HepG2 (cell line): Measurements from ENCODE around the gene SNRPD2. TPM values are rescaled to one million over a fixed set of nuclear protein-coding genes. Genes with fewer than 3 reads are reported as not detected.

Experiments used
- ATAC-seq: fragments of 200-7000 bp; cut with Tn5 transposase; 3 replicates; pipeline ENCODE4 v1.9.1; 2020; ENCODE audit warnings: mild to moderate bottlenecking, moderate library complexity
- BruUV-seq: library from RNA; stranded (reverse); fragments of 400-500 nt; replicated peaks from 2 replicates; lab custom pipeline; 2021; lab: Mats Ljungman, UMichigan
- CTCF ChIA-PET: fragments of 300-600 bp; formaldehyde crosslinking; extraction: SDS; loops from one replicate; lab custom pipeline; 2021; ENCODE audit warnings: low total read pairs, inconsistent platforms, low intra/inter-chr PET ratio; lab: Yijun Ruan, JAX
- POLR2A ChIA-PET: fragments of 350-600 bp; sonication (Branson Sonifier 250); formaldehyde crosslinking; loops from one replicate; lab custom pipeline; 2020; ENCODE audit warnings: antibody characterized with exemption, inconsistent platforms; lab: Yijun Ruan, JAX
- DNase-seq: peaks from one replicate; pipeline ENCODE4 v3.0.0-alpha.2; 2015; ENCODE audit warnings: low spot score
- FAIRE-seq: peaks from 3 replicates; lab custom pipeline; 2011; peaks lifted over from hg19 to GRCh38; lab: Jason Lieb, UNC
- H2AFZ ChIP-seq: one replicate; pipeline ENCODE4 v1.6.1; 2011; ENCODE audit warnings: low read length, inconsistent platforms
- H3K27ac ChIP-seq: fragments of 300-600 bp; 3 replicates; pipeline ENCODE4 v1.8.0; 2011; ENCODE audit warnings: mixed run types, mild to moderate bottlenecking, mixed read lengths, low read length, inconsistent platforms; ENCODE audit not compliant: insufficient read depth; ENCODE audit errors: extremely low read length
- H3K27me3 ChIP-seq, 2 experiments: fragments of 200-600 bp in 1 of 2; 2 replicates in 1 of 2; 3 replicates in 1 of 2; pipeline versions ENCODE4 v1.6.0 to v1.8.0; 2011; ENCODE audit warnings: low read length in 2 of 2, mild to moderate bottlenecking in 2 of 2, moderate library complexity in 2 of 2, inconsistent platforms in 1 of 2; ENCODE audit not compliant: insufficient read depth in 2 of 2, control insufficient read depth in 1 of 2
- H3K36me3 ChIP-seq, 2 experiments: fragments of 200-600 bp in 1 of 2; replicated peaks in 1 of 2; 2 replicates in 1 of 2; 3 replicates in 1 of 2; pipeline versions ENCODE4 v1.5.1 to v1.8.0; 2011; ENCODE audit warnings: low read length in 2 of 2, inconsistent platforms in 1 of 2; ENCODE audit not compliant: insufficient read depth in 2 of 2, control insufficient read depth in 1 of 2
- H3K4me1 ChIP-seq: 2 replicates; pipeline ENCODE4 v1.5.1; 2012; ENCODE audit warnings: low read length, inconsistent platforms; ENCODE audit not compliant: insufficient read depth
- H3K4me2 ChIP-seq: 2 replicates; pipeline ENCODE4 v1.6.0; 2011; ENCODE audit warnings: low read depth, low read length, inconsistent platforms
- H3K4me3 ChIP-seq, 3 experiments: fragments of 200-600 bp in 1 of 3; sonication (generic), shearing (Covaris generic) in 1 of 3; replicated peaks in 1 of 3; 2 replicates each; pipeline ENCODE4 v1.5.1; 2011 to 2016; ENCODE audit warnings: low read length in 3 of 3, inconsistent platforms in 2 of 3, low read depth in 2 of 3, mild to moderate bottlenecking in 2 of 3, control low read depth in 1 of 3, mixed read lengths in 1 of 3; ENCODE audit not compliant: insufficient read depth in 1 of 3
- H3K79me2 ChIP-seq: one replicate; pipeline ENCODE4 v1.6.1; 2011; ENCODE audit warnings: low read length, inconsistent platforms; ENCODE audit not compliant: insufficient read depth
- H3K9ac ChIP-seq: 2 replicates; pipeline ENCODE4 v1.6.0; 2011; ENCODE audit warnings: mild to moderate bottlenecking, low read depth, low read length, inconsistent platforms; ENCODE audit not compliant: insufficient read depth
- H3K9me3 ChIP-seq: 2 replicates; pipeline ENCODE4 v1.5.1; 2012; ENCODE audit warnings: mild to moderate bottlenecking, low read length
- H4K20me1 ChIP-seq: 2 replicates; pipeline ENCODE4 v1.6.0; 2011; ENCODE audit warnings: inconsistent platforms, mild to moderate bottlenecking, low read length, moderate library complexity; ENCODE audit not compliant: insufficient read depth
- KDM2A ChIP-seq: sonication (generic); formaldehyde crosslinking; IDR thresholded peaks from 2 replicates; pipeline ENCODE4 v1.4.0; 2020; ENCODE audit warnings: low read depth, missing genetic modification reagents, borderline replicate concordance
- KDM5B ChIP-seq: sonication (generic); formaldehyde crosslinking; IDR thresholded peaks from 2 replicates; pipeline ENCODE4 v1.4.0; 2020; ENCODE audit warnings: missing genetic modification reagents, mild to moderate bottlenecking, borderline replicate concordance
- MLLT10 ChIP-seq: sonication (generic); formaldehyde crosslinking; IDR thresholded peaks from 2 replicates; pipeline ENCODE4 v1.4.0; 2020; ENCODE audit warnings: missing genetic modification reagents
- STAG1 ChIP-seq: sonication (generic); formaldehyde crosslinking; IDR thresholded peaks from 2 replicates; pipeline ENCODE4 v1.4.0; 2020; ENCODE audit warnings: missing genetic modification reagents
- SUZ12 ChIP-seq: fragments of 150-350 bp; IDR thresholded peaks from 2 replicates; pipeline ENCODE4 v1.6.1; 2014; ENCODE audit warnings: low read depth, low read length
- ZKSCAN5 ChIP-seq: sonication (generic); formaldehyde crosslinking; IDR thresholded peaks from 2 replicates; pipeline ENCODE4 v1.5.1; 2020; ENCODE audit warnings: mild to moderate bottlenecking, missing genetic modification reagents
- ZNF530 ChIP-seq: sonication (generic); formaldehyde crosslinking; IDR thresholded peaks from 2 replicates; pipeline ENCODE4 v1.5.0; 2020; ENCODE audit warnings: low read depth, mild to moderate bottlenecking, missing genetic modification reagents
- ZNF761 ChIP-seq: sonication (generic); formaldehyde crosslinking; conservative IDR thresholded peaks from 2 replicates; pipeline ENCODE4 v1.4.0; 2020; ENCODE audit warnings: mild to moderate bottlenecking, missing genetic modification reagents
- WGBS: methylation state at CpG from one replicate; pipeline ENCODE4 v1.1.6; 2017; ENCODE audit warnings: low lambda C conversion rate; 5-methylcytosine and 5-hydroxymethylcytosine counted together
- in situ Hi-C: cut with HindIII; loops from 2 replicates; pipeline ENCODE4 v1.10.0; 2017; ENCODE audit warnings: low pct_unique_long_range_greater_than_20kb; ENCODE audit not compliant: extremely low pct_ligation_motif_present
- intact Hi-C: fragments of 100-400 bp; cut with micrococcal nuclease; formaldehyde crosslinking; loops from one replicate; pipeline ENCODE4 v1.10.0; 2022; ENCODE audit not compliant: unreplicated experiment
- polyA plus RNA-seq, 8 experiments: library from polyadenylated mRNA; depleted of rRNA in 3 of 8; stranded (reverse) in 7 of 8; unstranded in 1 of 8; fragments of >200 nt; fragmentation: Illumina TruSeq in 4 of 8; extraction: Trizol in 4 of 8; gene quantifications; 2 replicates each; pipeline versions ENCODE4 v1.2.1 to v1.2.3, GENCODE V29; 2011 to 2016; ENCODE audit warnings: low read depth in 4 of 8, missing spikeins in 1 of 8, mixed read lengths in 1 of 8; ENCODE audit not compliant: insufficient read depth in 1 of 8
- total RNA-seq, 5 experiments: library from RNA; depleted of rRNA; stranded (reverse); fragments of >200 nt; fragmentation: Illumina TruSeq; extraction: Trizol; gene quantifications; 2 replicates each; pipeline ENCODE4 v1.2.3, GENCODE V29; 2016; ENCODE audit warnings: low read depth in 1 of 5
- TF ChIP-seq, protein P1 (sequence below): sonication (generic); formaldehyde crosslinking; IDR thresholded peaks from 2 replicates; pipeline ENCODE4 v1.5.0; 2020; ENCODE audit warnings: mild to moderate bottlenecking, missing genetic modification reagents, borderline replicate concordance
- TF ChIP-seq, protein P2 (sequence below): sonication (generic); formaldehyde crosslinking; IDR thresholded peaks from 2 replicates; pipeline ENCODE4 v1.9.0; 2021; ENCODE audit warnings: missing genetic modification reagents, mild to moderate bottlenecking, borderline replicate concordance

The SNRPD2 gene
- total and polyA plus RNA-seq, 2 of the 13 experiments (the other 11 are each of a cell fraction or from before 2014, with no cell fraction given): 299 to 485 TPM

DNA sequence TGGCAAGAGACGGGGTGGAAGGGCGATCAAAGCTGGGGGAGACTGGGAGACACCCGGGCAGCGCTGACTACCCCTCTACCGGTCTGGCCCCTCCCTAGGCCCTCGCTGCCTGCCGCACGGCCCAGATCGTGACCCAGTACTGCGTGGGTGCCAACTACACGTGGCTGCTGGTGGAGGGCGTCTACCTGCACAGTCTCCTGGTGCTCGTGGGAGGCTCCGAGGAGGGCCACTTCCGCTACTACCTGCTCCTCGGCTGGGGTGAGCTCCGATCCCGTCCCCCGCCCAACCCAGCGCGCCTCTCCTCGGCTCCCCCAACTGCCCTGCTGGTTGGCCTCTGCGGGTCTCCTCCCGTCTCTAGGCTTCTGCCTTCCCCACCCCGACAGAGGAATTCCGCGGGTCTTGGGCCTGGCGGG is 14.9 kb downstream of the SNRPD2 start (continued):
- TF ChIP-seq, protein P1, sequence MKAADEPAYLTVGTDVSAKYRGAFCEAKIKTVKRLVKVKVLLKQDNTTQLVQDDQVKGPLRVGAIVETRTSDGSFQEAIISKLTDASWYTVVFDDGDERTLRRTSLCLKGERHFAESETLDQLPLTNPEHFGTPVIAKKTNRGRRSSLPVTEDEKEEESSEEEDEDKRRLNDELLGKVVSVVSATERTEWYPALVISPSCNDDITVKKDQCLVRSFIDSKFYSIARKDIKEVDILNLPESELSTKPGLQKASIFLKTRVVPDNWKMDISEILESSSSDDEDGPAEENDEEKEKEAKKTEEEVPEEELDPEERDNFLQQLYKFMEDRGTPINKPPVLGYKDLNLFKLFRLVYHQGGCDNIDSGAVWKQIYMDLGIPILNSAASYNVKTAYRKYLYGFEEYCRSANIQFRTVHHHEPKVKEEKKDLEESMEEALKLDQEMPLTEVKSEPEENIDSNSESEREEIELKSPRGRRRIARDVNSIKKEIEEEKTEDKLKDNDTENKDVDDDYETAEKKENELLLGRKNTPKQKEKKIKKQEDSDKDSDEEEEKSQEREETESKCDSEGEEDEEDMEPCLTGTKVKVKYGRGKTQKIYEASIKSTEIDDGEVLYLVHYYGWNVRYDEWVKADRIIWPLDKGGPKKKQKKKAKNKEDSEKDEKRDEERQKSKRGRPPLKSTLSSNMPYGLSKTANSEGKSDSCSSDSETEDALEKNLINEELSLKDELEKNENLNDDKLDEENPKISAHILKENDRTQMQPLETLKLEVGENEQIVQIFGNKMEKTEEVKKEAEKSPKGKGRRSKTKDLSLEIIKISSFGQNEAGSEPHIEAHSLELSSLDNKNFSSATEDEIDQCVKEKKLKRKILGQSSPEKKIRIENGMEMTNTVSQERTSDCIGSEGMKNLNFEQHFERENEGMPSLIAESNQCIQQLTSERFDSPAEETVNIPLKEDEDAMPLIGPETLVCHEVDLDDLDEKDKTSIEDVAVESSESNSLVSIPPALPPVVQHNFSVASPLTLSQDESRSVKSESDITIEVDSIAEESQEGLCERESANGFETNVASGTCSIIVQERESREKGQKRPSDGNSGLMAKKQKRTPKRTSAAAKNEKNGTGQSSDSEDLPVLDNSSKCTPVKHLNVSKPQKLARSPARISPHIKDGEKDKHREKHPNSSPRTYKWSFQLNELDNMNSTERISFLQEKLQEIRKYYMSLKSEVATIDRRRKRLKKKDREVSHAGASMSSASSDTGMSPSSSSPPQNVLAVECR (CRISPR knock-in tag): 0 out of 2 replicates have a peak, but pooled peaks have one; percentile 36
- no peak for TF ChIP-seq ZNF530
- peak; percentile 67 for TF ChIP-seq KDM2A (CRISPR knock-in tag)
- no peak for TF ChIP-seq ZKSCAN5
- 0 out of 2 replicates have a peak, but pooled peaks have one; percentile 40 for TF ChIP-seq KDM5B (CRISPR knock-in tag)
- no peak for TF ChIP-seq STAG1
- TF ChIP-seq, all 625 proteins: peak for 16

DNA sequence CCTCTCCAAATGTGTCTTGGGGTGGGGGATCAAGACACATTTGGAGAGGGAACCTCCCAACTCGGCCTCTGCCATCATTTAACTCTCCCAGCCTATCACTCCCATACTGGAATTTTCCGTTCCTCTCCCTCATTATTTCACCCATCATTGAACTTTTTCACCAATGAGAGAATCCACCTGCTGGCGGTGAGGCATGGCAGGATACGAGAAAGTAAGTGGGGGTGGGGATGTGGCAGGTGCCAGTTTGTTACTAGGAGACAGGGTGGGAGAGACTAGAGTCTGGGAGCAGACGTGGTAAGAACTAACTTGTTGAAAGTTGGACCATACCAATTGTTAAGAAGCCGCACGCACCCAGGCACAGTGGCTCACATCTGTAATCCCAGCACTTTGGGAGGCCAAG is 16.8 kb downstream of the SNRPD2 start:
- H4K20me1 ChIP-seq: no peaks in the 10 kb centered on the region
- FAIRE-seq: no peak
- POLR2A ChIA-PET: interaction anchor here (1.2 kb wide), 1 partner anchor 235 kb away, joined by 5 read pairs; no protein-coding TSS in a partner anchor

More for the DNA sequence above, 16.8 kb downstream of the SNRPD2 start:
- H3K79me2 ChIP-seq: no peaks in the 10 kb centered on the region
- no peak overlapping the region for H3K9ac ChIP-seq
- no peak overlapping the region for H3K27ac ChIP-seq
- H3K36me3 ChIP-seq: no peaks in the 10 kb centered on the region
- H3K9me3 ChIP-seq: no peaks in the 10 kb centered on the region
- no peak overlapping the region for H3K4me3 ChIP-seq
- CTCF ChIA-PET: no interaction called here
- BruUV-seq: no TSS peak
- H3K4me2 ChIP-seq: no peak overlapping the region
- H3K4me1 ChIP-seq: peaks cover 31% of the 10 kb centered on the region
- no peak overlapping the region for H2AFZ ChIP-seq
- TF ChIP-seq, protein P2, sequence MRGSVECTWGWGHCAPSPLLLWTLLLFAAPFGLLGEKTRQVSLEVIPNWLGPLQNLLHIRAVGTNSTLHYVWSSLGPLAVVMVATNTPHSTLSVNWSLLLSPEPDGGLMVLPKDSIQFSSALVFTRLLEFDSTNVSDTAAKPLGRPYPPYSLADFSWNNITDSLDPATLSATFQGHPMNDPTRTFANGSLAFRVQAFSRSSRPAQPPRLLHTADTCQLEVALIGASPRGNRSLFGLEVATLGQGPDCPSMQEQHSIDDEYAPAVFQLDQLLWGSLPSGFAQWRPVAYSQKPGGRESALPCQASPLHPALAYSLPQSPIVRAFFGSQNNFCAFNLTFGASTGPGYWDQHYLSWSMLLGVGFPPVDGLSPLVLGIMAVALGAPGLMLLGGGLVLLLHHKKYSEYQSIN (CRISPR knock-in tag): no peak
- no peak for TF ChIP-seq MLLT10 (CRISPR knock-in tag)
- TF ChIP-seq ZNF761 (CRISPR knock-in tag): no peak
- TF ChIP-seq SUZ12: no peak
- WGBS: 55% methylated on average over 7 of the region's 7 CpGs
- intact Hi-C loops: no loop called here
- DNase-seq (no peak), ATAC-seq (no peak)
- H3K27me3 ChIP-seq: peaks cover 0 to 2% of the 10 kb centered on the region in 2 experiments; a peak in 2 of 5 replicates
- in situ Hi-C loops: no loop called here
